Stimulated activated CD8-positive, alpha-beta memory T cell treated with anti-CD3 and anti-CD28 coated beads, Interleukin-7, amount 100 ng/mL, for 1 hour (primary cell): ENCODE results near the gene FAM81A.
"Not testable (repeated sequence)": the region's sequence is repeated elsewhere in the genome, so short reads cannot be mapped to it uniquely, and the experiment has no call there.

Experiments
- DNase-seq, 2 donors: peaks; one replicate each; pipeline ENCODE4 v3.0.0-alpha.2; 2020; ENCODE audit warnings: low read depth in 2 of 2

The FAM81A gene

DNA sequence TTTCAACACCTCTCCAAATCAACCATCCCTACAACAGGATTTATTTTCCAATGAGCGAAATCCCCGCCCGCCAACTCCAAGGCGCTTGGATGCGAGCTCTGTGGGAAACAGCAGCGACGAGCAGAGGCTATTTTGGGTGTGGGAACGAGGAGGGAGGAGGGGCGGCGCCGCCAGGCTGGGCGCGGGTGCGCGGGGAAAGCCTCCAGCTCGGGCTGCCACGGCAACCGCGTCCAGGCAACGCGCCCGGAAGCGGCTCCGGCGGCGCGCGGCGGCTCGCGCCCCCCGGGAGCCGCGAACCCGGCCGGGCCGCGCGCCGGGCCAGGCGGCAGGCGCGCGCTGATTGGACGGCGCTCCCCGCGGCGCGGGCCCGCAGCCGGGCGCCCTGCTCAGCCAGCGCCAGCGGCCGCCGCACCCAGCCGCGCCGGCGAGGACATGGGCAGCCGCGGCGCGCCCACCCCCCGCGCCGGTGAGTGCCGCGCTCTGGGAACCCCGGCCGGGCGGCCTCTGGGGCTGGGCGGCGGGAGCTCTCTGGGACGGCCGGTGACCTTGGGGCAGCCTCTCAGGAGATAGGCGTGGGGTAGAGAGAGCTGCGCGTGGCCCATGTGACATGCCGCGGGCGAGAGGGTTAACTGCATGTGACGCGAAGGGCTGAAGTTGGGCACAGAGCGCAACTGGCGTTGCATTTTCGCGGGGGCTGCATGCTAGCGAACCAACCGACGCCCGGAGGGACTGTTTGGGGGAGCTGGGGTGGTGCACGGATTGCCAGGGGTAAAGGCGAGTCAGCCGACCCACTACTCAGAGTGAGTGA, at the start of gene FAM81A:
Gene FAM81A, plus strand, starts transcription at position 370 of the 808 bp plus-strand sequence. CDS start 20,441 bp downstream, outside the sequence.
- no peak for DNase-seq

DNA sequence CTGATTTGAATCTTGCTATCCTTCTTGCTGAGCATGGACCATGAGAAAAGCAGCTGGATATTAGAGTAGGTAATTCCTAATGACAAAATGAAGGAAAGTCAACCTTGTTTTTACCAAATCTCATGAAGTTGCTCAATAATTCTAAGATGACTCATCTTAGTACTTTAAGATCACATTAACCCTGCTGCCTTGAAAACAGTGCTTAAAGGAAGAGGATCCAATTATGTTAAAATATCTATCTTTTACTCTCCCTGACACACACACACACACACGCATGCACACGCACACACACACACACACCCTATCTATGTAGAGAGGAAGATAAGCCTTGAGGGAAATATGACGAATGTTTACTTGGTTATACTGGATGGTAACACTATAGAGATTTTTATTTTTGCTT, 49.3 kb upstream of the FAM81A start:
- DNase-seq = no peak

DNA sequence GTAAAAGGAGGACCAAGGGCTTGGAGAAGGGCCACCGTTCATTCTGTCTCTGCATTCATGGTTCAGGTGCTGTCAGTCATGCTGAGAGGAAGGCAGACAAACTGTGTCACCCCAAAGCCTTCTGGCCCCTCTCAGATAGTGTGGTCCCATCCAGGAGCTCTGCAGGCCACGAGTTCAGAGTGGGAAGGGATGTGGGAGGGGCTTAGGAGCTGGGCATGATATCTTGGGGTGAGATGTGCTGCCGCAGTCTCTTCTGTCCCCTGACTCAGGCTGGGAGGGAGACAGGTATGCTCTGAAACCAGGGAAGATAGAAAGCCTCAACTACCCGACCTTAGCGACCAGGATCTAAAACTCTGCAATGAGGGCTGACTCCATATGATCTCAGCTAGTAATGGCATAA, 45.7 kb upstream of the FAM81A start:
- DNase-seq = no peak

DNA sequence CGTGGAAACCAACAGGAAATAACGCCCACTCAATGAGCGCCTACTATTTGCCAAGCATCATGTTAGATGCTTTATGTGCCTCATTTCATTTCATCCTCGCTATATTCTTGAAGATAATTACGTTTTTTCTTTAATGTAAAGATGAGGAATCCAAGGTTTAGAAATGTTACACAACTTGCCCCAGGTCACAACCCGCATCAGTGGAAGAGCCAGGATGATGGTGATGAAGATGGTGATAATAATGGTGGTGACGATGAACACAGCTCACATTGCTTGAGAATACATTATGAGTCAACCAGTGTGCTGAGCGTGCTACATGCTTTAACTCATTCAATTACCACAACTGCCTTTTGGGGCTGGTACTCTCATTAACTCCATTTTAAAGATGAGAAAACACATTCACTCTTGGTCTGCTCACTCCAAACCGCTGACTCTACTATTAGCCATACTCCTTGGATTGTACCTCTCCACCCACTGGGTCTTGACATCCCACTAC, 43.8 kb upstream of the FAM81A start:
- DNase-seq = no peak

DNA sequence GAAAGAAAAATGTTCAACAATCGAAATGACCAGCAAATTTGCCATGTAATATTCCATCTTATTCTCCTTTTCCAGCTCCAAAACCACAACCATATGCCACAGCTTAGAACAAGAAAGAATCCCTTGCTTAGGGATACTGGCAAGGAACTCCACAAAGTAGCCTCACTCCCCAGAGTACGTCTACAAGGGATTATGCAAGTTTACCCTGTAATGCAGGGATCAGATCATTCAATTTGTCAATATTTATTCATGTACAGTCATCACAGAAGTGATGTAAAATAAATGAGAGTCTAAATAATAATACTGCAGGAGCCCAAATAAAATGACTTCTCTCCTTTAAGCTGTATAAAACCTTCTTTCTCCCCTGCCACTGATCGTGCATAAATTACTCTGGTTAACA, 41.8 kb upstream of the FAM81A start:
- DNase-seq = no peak

DNA sequence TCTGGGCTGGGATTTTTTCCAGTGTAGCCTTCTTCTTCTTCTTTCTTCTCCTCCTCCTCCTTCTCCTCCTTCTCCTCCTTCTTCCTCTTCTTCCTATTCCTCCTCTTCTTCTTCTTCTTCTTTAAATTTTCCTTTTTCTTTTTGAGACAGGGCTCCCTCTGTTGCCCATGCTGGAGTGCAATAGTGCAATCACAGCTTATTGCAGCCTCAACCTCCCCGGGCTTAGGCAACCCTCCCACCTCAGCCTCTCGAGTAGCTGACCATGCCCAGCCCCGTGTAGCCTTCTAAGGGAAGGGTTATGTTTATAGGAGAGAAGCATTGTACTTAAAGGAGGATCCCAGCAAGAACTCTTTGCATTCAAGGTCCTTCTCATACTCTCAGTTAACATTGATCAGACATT, 41.3 kb upstream of the FAM81A start:
- no peak for DNase-seq

DNA sequence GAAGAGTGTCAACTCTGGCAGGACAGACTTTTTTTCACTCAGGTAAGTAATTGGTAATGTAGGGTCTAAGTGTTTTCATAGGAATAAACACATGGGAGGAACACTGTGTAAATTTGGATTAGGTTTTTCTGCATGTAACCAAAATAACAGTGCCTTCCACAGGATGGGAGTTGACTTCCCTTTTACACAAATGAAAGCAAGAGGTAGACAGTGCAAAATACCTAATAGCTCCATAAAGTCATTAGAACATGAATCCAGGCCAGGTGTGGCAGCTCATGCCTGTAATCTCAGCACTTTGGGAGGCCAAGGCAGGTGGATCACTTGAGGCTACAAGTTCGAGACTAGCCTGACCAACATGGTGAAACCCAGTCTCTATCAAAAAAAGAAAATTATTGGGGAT, 39.8 kb upstream of the FAM81A start:
- no peak for DNase-seq

DNA sequence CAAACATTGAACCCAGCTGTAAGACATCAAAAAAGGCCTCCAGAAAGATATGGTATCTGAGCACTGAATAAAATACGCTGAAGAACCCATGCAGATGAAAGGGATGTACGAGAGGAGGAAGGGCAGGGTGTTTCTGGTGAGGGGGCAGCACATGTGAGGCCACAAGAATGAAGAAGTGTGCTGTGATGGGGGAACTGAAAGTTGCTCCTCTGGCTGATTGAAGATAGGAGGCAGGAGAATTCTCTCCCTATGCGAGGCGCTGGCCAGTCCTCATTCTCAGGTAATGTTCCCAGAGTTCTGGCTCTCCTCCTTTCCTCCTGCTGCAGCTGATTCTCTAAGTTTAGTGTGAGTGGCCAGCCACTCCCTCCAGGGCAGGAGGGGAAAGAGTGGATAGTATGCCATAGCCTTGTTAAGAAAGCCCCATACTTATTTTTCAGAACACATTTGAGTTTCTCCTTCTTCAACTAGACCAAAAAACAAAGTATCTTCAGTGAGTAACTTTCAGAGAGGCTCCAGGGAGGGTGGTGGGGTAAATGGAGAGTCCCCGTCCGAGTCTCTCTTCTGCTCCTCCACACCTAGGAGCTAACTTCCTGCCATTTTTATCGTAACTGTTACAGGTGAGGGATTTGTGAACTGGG, 38.4 kb upstream of the FAM81A start:
- DNase-seq = no peak

DNA sequence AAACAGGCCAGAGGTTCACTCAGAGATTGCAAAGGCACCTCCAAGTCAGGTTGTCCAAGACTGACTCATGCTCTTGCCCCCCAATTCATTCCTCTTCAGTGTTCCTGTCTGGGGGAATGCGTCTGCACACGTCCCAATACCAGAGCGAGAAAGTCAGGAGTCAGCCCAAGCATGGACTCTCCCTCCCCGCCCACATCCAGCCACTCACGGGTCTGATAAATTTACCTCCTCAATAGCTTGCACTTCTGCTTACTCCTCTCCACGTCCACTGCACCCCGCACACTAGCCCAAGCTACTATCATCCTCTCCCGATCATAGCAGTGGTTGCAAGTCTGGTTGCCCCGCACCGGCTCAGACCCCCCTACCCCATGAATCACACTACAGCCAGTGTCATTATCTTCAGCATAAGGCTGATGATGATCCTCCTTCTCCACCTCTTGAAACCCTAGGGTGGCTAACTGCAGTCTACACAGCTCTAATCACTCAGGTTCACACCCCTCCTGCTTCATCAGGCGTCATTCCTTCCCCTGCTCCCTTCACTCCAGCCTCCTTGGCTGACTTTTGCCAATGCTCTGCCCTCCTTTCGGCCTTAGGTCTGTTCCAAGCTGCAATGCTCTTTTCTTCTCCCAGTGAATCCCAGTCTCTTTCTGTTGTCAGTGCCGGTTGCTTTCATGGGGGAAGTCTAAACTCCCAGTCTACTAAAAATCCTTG, 37.7 kb upstream of the FAM81A start:
- no peak for DNase-seq

DNA sequence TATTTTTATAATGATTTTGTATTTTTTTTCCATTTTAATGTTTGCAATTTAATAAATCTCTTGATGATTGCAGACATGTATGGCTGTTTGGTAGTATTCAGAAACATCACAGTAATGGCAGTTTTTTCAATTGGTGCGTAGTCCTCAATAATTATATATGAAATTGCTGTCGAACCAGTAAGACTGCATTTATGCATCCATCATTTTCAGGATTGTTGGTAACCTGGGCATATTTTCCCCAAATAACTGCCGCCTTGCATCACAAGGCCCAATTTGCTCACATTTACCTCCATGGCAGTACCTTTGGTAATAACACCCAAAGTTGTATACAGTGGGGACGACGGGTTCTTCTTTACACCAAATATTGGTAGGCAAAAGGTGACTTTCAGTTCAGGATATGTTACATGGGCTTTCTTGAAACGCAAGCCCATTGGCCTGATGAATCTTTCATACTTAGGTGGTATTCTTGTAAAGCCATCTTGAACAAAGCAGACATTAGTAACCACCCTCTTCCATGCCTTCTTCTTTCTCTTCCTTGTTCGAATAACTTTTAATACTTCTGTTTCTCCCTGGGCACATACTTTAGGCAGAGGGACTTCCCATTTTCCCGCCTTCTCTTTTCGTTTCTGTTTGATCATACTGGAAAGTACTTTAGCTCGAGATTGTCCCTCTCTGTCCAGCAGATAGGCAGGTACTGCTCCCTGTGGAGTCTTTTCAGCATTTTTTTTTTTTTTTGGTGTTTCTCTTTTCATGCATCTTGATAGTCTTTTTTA, 36.7 kb upstream of the FAM81A start:
- not testable (repeated sequence) for DNase-seq

DNA sequence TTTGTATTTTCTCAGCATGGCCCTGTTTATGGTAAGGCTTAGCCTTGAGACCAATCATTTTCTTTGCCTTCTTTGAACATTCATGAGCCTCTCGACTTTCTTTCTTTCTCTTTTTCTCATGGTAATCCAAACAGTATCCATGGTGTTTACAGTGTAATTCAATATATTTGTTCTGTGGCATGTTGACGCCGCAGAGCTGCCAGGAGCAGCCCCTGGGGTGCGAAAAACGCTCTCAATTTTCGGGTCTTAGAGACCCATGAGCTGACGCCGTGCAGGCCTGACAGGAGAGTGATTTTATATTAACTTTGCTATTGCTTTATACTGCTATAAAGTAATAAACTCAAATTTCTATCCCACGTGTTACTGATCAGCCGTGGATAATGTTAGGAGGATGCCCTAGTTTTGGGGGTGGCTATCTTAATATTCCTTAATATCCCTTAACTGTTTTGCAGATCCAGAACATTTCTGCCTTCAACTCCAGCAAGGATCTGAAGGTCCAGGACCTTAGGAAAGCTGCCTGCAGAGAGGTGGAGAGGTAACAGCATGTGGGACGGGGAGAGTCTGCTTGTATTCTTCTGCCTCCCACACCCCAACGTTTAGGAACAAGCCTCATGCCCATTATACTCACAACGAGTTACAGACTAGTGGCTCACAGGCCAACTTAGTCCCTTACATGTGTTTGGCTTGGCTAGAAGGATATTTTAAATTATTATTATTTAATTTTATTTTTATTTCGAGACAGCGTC, 36.0 kb upstream of the FAM81A start:
- no peak for DNase-seq

DNA sequence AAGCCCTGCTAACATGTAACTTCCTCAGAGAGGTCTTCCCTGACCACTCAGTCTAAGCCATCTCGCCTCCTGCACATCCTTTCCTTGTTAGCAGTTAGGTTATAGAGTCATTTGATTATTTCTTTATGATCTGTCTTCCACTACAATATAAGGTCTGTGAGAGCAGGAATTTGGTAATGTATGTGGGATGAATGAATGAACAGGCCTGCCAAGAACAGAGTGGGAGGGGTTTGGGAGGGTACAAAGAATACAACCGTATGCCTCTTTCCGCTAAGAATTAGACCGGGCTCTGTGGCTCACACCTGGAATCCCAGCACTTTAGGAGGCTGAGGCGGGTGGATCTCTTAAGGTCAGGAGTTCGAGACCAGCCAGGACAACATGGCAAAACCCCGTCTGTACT, 32.9 kb upstream of the FAM81A start:
- no peak for DNase-seq

DNA sequence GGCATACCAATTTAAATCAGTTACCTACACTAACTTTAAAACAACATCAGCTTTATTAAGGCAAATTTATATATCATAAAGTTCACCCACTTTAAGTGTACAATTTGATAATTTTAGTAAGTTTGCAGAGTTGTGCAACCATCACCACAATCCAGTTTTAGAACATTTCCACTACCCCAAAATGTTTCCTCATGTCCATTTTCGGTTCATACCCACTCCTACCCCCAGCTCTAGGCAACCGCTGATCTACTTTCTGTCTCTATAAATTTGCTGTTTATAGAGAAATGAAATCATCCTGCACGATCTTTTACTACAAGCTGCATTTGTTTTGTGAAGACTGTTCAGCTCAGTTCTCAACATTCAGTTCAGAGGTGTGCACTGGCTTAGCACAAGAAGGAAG, 31.5 kb upstream of the FAM81A start:
- DNase-seq = no peak

DNA sequence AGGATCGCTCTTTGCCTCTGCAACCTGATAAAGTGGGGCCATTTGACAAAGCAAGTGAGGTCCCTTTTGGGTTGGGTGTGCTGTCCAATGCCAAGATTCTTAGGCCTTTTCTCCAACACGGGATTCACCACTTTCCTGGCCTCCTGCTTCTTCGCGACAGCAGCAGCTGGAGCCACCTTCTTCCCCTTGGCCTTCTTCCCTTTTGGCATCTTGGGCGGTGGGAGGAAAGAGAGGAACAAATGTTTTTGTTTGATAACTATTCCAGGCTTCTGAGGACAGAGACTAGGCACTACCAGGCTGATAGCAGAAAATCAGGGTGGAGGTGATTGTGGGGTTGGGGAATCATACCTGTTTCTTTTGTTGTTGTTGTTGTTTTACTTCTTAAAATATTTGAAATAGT, 30.0 kb upstream of the FAM81A start:
- DNase-seq = no peak

DNA sequence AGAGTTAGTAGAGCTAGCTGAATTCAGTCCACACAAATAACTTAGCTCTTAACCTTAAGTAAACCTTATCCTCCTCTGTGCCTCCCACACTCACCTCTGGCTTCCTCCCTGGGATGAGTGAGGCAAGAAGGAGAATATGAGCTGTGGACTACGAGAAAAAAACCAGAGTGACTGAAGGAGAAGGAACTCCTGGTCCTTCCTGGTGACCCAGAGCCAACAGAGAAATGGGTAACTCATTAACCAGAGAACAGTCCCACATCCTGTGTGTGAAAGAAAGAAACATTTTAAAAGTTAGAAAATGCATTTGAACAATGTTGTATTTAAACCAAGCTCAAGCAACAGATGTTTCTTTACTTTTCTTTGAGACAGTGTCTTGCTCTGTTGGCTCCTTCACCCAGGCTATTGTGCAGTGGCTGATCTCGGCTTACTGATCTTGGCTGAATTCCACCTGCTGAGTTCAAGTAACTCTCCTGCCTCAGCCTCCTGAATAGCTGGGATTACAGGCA, 27.5 kb upstream of the FAM81A start:
- DNase-seq = no peak

DNA sequence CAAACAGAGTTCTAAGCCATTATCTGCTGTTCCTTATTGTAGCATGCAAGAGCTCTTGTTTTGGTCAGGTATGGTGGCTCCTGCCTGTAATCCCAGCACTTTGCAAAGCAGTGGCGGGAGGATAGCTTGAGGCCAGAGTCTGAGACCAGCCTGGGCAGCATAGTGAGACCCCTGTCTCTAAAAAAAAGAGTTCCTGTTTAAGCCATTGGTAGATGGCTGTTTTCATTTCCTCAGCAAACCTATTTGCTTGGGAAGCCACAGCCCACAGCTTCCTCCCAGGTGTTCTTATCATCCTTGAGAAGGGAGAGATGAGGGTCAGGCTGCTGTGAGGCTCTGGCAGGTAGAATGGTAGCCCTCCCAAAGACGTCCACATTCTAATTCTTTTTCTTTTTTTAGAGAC, 24.4 kb upstream of the FAM81A start:
- DNase-seq = no peak

DNA sequence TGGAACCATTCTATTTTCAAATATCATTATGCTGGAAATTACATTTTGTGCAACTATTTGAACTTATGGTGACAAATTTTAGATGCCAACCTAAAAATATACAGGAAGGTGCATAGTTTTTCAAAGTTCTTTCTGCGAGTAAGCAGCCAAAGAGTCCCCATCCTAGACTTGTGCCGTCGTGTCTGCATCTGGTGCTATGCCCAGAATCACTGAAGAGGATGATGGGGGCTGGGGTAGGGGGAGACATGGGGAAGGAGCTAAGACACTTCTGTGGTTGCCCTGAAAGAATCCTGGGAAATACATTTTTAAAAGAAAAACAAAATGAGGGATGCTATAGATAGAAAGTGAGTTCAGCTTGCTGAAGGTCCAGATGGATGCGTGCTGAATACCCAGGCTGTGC, 21.2 kb upstream of the FAM81A start:
- no peak for DNase-seq

DNA sequence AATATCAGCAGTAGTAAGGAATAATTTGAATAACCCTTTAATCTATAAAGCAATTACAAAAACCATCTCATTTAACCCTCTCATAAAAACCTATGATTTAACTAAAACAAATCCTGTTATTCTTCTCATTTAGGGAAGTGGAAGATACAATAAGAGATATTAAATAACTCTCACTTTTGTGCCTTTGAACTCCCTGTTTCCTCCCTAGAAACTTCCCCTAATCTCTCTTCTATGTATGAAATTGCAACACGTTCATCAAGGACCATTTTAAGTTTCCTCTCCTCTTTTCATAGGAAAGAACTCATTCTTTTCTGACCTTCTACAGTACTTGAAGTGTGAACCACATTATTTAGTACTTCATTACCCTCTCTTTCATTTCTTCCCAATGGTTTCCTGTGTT, 18.8 kb upstream of the FAM81A start:
- DNase-seq = no peak

DNA sequence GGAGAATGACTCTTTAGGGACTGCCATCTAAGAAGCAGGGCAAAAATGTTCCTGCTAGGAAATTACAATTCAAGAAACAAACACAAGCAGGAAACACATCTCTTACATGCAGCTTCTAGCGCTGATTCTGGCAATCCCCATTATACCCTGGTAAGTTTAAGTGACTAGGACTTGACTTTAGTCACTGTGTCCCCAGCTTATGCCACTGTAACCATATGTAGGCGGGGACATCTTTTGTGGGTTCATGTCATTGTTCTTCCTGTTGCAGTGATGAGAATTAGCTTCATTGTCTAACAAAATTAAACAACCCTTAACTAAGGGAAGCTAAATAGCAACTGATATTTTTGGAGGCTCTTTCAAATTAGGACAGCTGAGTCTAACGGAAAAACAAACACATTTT, 17.9 kb upstream of the FAM81A start:
- DNase-seq = no peak

DNA sequence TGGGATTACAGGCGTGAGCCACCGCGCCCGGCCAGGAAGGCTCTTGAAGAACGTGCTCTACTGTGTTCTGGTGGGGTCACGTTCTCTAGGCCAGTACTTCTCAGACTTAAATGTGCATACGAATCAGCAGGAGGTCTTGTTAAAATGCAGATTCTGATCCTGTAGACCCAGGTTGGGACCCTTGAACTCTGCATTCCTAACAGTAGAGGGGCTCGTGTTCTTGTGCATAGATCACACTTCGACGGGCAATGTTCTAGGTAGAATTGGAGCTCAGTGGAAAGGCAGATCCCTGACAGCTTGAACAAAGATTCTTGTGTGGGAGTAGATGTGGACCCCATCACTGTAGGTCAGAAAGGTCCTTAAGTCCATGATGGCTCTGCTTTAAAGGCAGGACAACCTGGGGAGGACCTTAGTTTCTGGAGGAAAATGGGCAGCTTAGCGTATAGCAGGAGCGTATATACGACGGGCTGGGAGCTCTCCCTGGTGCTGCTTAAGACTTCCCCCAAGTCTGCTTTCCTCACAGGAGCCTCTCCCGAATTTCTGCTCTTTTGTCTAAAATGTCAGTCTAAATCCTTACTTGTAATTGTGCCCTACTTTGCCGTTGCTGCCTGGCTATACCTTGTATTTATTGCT, 16.9 kb upstream of the FAM81A start:
- no peak for DNase-seq

DNA sequence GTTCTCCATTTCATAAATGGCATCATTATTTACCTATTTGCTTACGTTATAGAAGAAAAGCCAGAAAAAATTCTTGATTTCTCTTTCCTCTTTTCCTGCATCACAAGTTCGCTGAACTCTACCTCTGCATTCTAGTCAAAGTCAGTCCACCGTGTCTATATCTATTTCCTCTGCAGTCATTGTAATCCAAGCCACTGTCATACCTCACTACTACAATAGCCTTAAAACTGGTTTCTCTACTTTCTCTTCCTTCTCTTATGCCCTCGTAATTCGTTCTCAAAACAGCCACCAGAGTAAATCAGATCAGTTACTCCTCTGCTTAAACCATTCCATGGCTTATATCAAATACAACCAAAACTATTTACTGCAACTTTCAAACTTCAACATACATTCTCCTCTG, 13.4 kb upstream of the FAM81A start:
- DNase-seq = no peak
